K562 (cell line): ENCODE results near the gene BCL2L12. TPM values are rescaled to one million over a fixed set of nuclear protein-coding genes. Genes with fewer than 3 reads are reported as not detected.

Experiments used
- CREB3 ChIP-seq: fragments of 450-650 bp; conservative IDR thresholded peaks from 2 replicates; pipeline ENCODE4 v1.6.1; 2016; ENCODE audit warnings: missing genetic modification characterization, low read depth, mild to moderate bottlenecking, missing compliant biosample characterization, moderate library complexity
- FOS ChIP-seq: IDR thresholded peaks from 3 replicates; pipeline ENCODE4 v1.6.1; 2011; ENCODE audit not compliant: insufficient read length; ENCODE audit errors: extremely low read depth
- HDAC2 ChIP-seq: fragments of 450-650 bp; IDR thresholded peaks from 2 replicates; pipeline ENCODE4 v1.6.1; 2016; ENCODE audit warnings: mild to moderate bottlenecking
- HDAC6 ChIP-seq: IDR thresholded peaks from 2 replicates; pipeline ENCODE4 v1.6.1; 2012; ENCODE audit warnings: low read depth, mild to moderate bottlenecking, control low read depth, inconsistent platforms, low read length, moderate library complexity
- HMG20A ChIP-seq: fragments of 450-650 bp; formaldehyde crosslinking; conservative IDR thresholded peaks from 2 replicates; pipeline ENCODE4 v1.4.0; 2020; ENCODE audit warnings: mild to moderate bottlenecking, mixed read lengths
- KHSRP ChIP-seq: fragments of 450-650 bp; IDR thresholded peaks from 2 replicates; pipeline ENCODE4 v1.6.1; 2017
- KLF1 ChIP-seq: fragments of 450-650 bp; IDR thresholded peaks from 2 replicates; pipeline ENCODE4 v1.6.1; 2016; ENCODE audit warnings: missing genetic modification characterization, missing compliant biosample characterization
- SRSF1 ChIP-seq: fragments of 200-400 bp; formaldehyde crosslinking; IDR thresholded peaks from 2 replicates; pipeline ENCODE4 v1.6.1; 2017; ENCODE audit warnings: mild to moderate bottlenecking, low read depth, low read length, moderate library complexity
- TCF7L2 ChIP-seq: fragments of 150-350 bp; IDR thresholded peaks from 2 replicates; pipeline ENCODE4 v1.6.1; 2016; ENCODE audit warnings: low read depth, mild to moderate bottlenecking, low read length, moderate library complexity
- ZNF175 ChIP-seq: fragments of 200-800 bp; sonication (Bioruptor generic); IDR thresholded peaks from 2 replicates; pipeline ENCODE4 v1.6.1; 2016; ENCODE audit warnings: low read depth, mild to moderate bottlenecking, missing genetic modification characterization, missing compliant biosample characterization
- ZNF232 ChIP-seq: sonication (generic); formaldehyde crosslinking; IDR thresholded peaks from 2 replicates; pipeline ENCODE4 v1.8.0; 2022; ENCODE audit warnings: mild to moderate bottlenecking, missing genetic modification reagents
- ZNF586 ChIP-seq: fragments of 450-650 bp; formaldehyde crosslinking; conservative IDR thresholded peaks from 2 replicates; pipeline ENCODE4 v1.4.0; 2020; ENCODE audit warnings: mild to moderate bottlenecking, moderate library complexity
- polyA plus RNA-seq, 8 experiments: library from polyadenylated mRNA; depleted of rRNA in 4 of 8; stranded (reverse) in 5 of 8; unstranded in 3 of 8; fragments of >200 nt; fragmentation: Nextera tagmentation in 2 of 8; fragmentation: Illumina TruSeq in 1 of 8; extraction: Ambion mirVana in 2 of 8; extraction: Trizol in 1 of 8; gene quantifications; 2 replicates each; pipeline versions ENCODE4 v1.2.1 to v1.2.3, GENCODE V29; 2011 to 2014; ENCODE audit warnings: inconsistent platforms in 1 of 8, missing spikeins in 1 of 8
- total RNA-seq, 7 experiments: library from RNA; depleted of rRNA in 6 of 7; stranded (reverse); fragments of >200 nt in 6 of 7; fragmentation: Illumina TruSeq in 2 of 7; extraction: Trizol in 2 of 7; gene quantifications; 2 replicates each; pipeline versions ENCODE4 v1.2.1 to v1.2.3, GENCODE V29; 2011 to 2021; ENCODE audit warnings: low replicate concordance in 1 of 7
- TF ChIP-seq, protein P1 (sequence below): fragments of 200-600 bp; sonication (generic); IDR thresholded peaks from one replicate; pipeline ENCODE4 v1.6.1; 2012; ENCODE audit warnings: mild to moderate bottlenecking, low read depth, low read length, inconsistent platforms
- TF ChIP-seq, protein P2 (sequence below): fragments of 250-450 bp; sonication (Bioruptor Pico); IDR thresholded peaks from 2 replicates; pipeline ENCODE4 v1.5.0; 2020; ENCODE audit warnings: mild to moderate bottlenecking, borderline replicate concordance

Gene BCL2L12
- total and polyA plus RNA-seq, 9 of the 15 experiments (the other 6 are each of a cell fraction or from before 2014, with no cell fraction given): 7.4 to 263 (median 81.2) TPM

DNA sequence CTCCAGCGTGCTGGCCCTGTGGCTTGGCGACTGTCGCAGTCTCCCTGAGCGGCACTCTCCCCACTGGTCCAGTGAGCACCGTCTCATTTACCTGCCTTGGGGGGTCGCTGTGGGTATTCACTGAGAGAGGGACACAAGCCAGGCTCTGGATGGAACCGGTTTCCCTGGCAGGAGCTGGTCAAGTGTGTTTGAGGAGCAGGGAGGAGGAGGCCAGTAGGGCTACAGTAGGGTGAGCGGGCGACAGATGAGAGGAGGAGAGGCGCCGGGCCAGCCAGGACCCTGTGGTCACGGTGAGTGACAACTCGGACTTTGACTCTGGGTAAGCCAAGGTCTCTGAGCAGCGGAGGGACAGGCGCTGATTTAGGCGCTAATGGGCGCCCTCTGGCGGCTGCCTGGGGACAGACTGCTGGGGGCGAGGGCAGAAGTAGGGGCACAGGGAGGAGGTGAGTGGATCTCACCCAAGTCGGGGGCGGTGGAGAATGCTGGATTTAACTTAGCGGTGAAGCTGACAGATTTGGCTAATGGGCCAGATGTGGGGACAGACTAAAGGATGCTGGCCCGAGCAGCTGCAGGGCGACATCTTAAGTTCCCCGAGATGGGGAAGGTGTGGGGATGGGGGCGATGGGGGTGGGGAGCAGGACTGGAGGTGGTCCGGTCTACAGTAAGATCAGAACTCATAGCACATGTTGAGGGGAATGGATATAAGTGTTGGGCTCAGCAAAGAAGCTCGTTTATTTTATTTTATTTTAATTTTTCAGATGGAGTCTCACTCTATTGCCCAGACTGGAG lies 6.6 kb downstream of the BCL2L12 start (continued):
- TF ChIP-seq, protein P1, sequence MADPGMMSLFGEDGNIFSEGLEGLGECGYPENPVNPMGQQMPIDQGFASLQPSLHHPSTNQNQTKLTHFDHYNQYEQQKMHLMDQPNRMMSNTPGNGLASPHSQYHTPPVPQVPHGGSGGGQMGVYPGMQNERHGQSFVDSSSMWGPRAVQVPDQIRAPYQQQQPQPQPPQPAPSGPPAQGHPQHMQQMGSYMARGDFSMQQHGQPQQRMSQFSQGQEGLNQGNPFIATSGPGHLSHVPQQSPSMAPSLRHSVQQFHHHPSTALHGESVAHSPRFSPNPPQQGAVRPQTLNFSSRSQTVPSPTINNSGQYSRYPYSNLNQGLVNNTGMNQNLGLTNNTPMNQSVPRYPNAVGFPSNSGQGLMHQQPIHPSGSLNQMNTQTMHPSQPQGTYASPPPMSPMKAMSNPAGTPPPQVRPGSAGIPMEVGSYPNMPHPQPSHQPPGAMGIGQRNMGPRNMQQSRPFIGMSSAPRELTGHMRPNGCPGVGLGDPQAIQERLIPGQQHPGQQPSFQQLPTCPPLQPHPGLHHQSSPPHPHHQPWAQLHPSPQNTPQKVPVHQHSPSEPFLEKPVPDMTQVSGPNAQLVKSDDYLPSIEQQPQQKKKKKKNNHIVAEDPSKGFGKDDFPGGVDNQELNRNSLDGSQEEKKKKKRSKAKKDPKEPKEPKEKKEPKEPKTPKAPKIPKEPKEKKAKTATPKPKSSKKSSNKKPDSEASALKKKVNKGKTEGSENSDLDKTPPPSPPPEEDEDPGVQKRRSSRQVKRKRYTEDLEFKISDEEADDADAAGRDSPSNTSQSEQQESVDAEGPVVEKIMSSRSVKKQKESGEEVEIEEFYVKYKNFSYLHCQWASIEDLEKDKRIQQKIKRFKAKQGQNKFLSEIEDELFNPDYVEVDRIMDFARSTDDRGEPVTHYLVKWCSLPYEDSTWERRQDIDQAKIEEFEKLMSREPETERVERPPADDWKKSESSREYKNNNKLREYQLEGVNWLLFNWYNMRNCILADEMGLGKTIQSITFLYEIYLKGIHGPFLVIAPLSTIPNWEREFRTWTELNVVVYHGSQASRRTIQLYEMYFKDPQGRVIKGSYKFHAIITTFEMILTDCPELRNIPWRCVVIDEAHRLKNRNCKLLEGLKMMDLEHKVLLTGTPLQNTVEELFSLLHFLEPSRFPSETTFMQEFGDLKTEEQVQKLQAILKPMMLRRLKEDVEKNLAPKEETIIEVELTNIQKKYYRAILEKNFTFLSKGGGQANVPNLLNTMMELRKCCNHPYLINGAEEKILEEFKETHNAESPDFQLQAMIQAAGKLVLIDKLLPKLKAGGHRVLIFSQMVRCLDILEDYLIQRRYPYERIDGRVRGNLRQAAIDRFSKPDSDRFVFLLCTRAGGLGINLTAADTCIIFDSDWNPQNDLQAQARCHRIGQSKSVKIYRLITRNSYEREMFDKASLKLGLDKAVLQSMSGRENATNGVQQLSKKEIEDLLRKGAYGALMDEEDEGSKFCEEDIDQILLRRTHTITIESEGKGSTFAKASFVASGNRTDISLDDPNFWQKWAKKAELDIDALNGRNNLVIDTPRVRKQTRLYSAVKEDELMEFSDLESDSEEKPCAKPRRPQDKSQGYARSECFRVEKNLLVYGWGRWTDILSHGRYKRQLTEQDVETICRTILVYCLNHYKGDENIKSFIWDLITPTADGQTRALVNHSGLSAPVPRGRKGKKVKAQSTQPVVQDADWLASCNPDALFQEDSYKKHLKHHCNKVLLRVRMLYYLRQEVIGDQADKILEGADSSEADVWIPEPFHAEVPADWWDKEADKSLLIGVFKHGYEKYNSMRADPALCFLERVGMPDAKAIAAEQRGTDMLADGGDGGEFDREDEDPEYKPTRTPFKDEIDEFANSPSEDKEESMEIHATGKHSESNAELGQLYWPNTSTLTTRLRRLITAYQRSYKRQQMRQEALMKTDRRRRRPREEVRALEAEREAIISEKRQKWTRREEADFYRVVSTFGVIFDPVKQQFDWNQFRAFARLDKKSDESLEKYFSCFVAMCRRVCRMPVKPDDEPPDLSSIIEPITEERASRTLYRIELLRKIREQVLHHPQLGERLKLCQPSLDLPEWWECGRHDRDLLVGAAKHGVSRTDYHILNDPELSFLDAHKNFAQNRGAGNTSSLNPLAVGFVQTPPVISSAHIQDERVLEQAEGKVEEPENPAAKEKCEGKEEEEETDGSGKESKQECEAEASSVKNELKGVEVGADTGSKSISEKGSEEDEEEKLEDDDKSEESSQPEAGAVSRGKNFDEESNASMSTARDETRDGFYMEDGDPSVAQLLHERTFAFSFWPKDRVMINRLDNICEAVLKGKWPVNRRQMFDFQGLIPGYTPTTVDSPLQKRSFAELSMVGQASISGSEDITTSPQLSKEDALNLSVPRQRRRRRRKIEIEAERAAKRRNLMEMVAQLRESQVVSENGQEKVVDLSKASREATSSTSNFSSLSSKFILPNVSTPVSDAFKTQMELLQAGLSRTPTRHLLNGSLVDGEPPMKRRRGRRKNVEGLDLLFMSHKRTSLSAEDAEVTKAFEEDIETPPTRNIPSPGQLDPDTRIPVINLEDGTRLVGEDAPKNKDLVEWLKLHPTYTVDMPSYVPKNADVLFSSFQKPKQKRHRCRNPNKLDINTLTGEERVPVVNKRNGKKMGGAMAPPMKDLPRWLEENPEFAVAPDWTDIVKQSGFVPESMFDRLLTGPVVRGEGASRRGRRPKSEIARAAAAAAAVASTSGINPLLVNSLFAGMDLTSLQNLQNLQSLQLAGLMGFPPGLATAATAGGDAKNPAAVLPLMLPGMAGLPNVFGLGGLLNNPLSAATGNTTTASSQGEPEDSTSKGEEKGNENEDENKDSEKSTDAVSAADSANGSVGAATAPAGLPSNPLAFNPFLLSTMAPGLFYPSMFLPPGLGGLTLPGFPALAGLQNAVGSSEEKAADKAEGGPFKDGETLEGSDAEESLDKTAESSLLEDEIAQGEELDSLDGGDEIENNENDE: no peak
- TF ChIP-seq ZNF586 (CRISPR knock-in tag) (no peak), SRSF1 (no peak), ZNF175 (CRISPR knock-in tag) (no peak), KLF1 (tag) (no peak), HMG20A (CRISPR knock-in tag) (no peak), ZNF232 (CRISPR knock-in tag) (no peak), KHSRP (no peak), HDAC2 (peak; percentile 79), FOS (no peak), CREB3 (tag) (no peak), HDAC6 (no peak), TCF7L2 (no peak)
- TF ChIP-seq, protein P2, sequence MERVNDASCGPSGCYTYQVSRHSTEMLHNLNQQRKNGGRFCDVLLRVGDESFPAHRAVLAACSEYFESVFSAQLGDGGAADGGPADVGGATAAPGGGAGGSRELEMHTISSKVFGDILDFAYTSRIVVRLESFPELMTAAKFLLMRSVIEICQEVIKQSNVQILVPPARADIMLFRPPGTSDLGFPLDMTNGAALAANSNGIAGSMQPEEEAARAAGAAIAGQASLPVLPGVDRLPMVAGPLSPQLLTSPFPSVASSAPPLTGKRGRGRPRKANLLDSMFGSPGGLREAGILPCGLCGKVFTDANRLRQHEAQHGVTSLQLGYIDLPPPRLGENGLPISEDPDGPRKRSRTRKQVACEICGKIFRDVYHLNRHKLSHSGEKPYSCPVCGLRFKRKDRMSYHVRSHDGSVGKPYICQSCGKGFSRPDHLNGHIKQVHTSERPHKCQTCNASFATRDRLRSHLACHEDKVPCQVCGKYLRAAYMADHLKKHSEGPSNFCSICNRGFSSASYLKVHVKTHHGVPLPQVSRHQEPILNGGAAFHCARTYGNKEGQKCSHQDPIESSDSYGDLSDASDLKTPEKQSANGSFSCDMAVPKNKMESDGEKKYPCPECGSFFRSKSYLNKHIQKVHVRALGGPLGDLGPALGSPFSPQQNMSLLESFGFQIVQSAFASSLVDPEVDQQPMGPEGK (CRISPR knock-in tag): no peak
